Liver (tissue), 9 donors: ENCODE measurements around the gene PFDN4. TPM values are rescaled to one million over a fixed set of nuclear protein-coding genes. Genes with fewer than 3 reads are reported as not detected.

ENCODE experiments used
- DNase-seq: peaks from one replicate; pipeline ENCODE4 v3.0.0-alpha.2; 2017; ENCODE audit warnings: low spot score
- H3K27ac ChIP-seq, 2 donors: one replicate each; pipeline ENCODE4 v1.7.0; 2013; ENCODE audit warnings: inconsistent platforms in 2 of 2, low read length in 2 of 2, control low read depth in 1 of 2, low read depth in 1 of 2, mild to moderate bottlenecking in 1 of 2
- H3K27me3 ChIP-seq, 4 donors: one replicate each; pipeline versions ENCODE4 v1.6.1 to v1.7.0; 2013; ENCODE audit warnings: low read length in 3 of 4, inconsistent platforms in 1 of 4, mild to moderate bottlenecking in 1 of 4, moderate library complexity in 1 of 4; ENCODE audit not compliant: control insufficient read depth in 4 of 4, insufficient read depth in 4 of 4
- H3K36me3 ChIP-seq, 4 donors: one replicate each; pipeline versions ENCODE4 v1.6.1 to v1.7.0; 2013; ENCODE audit warnings: low read length in 3 of 4, mild to moderate bottlenecking in 3 of 4, low read depth in 1 of 4, moderate library complexity in 1 of 4; ENCODE audit not compliant: control insufficient read depth in 4 of 4, insufficient read depth in 3 of 4
- H3K4me1 ChIP-seq, 4 donors: one replicate each; pipeline versions ENCODE4 v1.6.1 to v1.7.0; 2013; ENCODE audit warnings: low read length in 3 of 4, mild to moderate bottlenecking in 3 of 4, moderate library complexity in 1 of 4; ENCODE audit not compliant: control insufficient read depth in 4 of 4, insufficient read depth in 4 of 4
- H3K4me3 ChIP-seq, 3 donors: one replicate each; pipeline versions ENCODE4 v1.6.1 to v1.7.0; 2013; ENCODE audit warnings: low read length in 3 of 3, control low read depth in 1 of 3, low read depth in 1 of 3, mild to moderate bottlenecking in 1 of 3
- H3K9ac ChIP-seq, 2 donors: one replicate each; pipeline ENCODE4 v1.7.0; 2013; ENCODE audit warnings: low read length in 2 of 2, mild to moderate bottlenecking in 2 of 2, moderate library complexity in 2 of 2, control low read depth in 1 of 2, low read depth in 1 of 2
- H3K9me3 ChIP-seq, 4 donors: one replicate each; pipeline versions ENCODE4 v1.6.1 to v1.7.0; 2013; ENCODE audit warnings: low read length in 3 of 4; ENCODE audit not compliant: control insufficient read depth in 4 of 4
- ATF3 ChIP-seq: IDR thresholded peaks from 2 replicates; pipeline ENCODE4 v1.6.1; 2016; ENCODE audit warnings: antibody characterized with exemption
- CTCF ChIP-seq: fragments of 150-350 bp; IDR thresholded peaks from 2 replicates; pipeline ENCODE4 v1.5.1; 2017; ENCODE audit warnings: improper control_type of control experiment, low read depth, low read length; ENCODE audit not compliant: missing input control
- EGR1 ChIP-seq, 2 donors: IDR thresholded peaks; 2 replicates each; pipeline ENCODE4 v1.6.1; 2016 to 2018; ENCODE audit warnings: antibody characterized with exemption in 2 of 2, low read depth in 2 of 2
- FOXA1 ChIP-seq: IDR thresholded peaks from 2 replicates; pipeline ENCODE4 v1.6.1; 2016; ENCODE audit warnings: antibody characterized with exemption
- FOXA2 ChIP-seq: IDR thresholded peaks from 2 replicates; pipeline ENCODE4 v1.6.1; 2016; ENCODE audit warnings: antibody characterized with exemption
- GABPA ChIP-seq, 2 donors: IDR thresholded peaks in 1 of 2; conservative IDR thresholded peaks in 1 of 2; 2 replicates each; pipeline ENCODE4 v1.6.1; 2016; ENCODE audit warnings: antibody characterized with exemption in 2 of 2, mild to moderate bottlenecking in 1 of 2, moderate library complexity in 1 of 2
- HNF4A ChIP-seq, 2 donors: conservative IDR thresholded peaks; 2 replicates each; pipeline ENCODE4 v1.6.1; 2016; ENCODE audit warnings: antibody characterized with exemption in 2 of 2, mild to moderate bottlenecking in 2 of 2
- HNF4G ChIP-seq: IDR thresholded peaks from 2 replicates; pipeline ENCODE4 v1.6.1; 2016; ENCODE audit warnings: antibody characterized with exemption
- JUND ChIP-seq, 2 donors: IDR thresholded peaks; 2 replicates each; pipeline ENCODE4 v1.6.1; 2016; ENCODE audit warnings: antibody characterized with exemption in 2 of 2
- NR2F2 ChIP-seq: IDR thresholded peaks from 2 replicates; pipeline ENCODE4 v1.6.1; 2016; ENCODE audit warnings: antibody characterized with exemption
- RAD21 ChIP-seq, 2 donors: IDR thresholded peaks; 2 replicates each; pipeline ENCODE4 v1.6.1; 2016; ENCODE audit warnings: antibody characterized with exemption in 2 of 2, mild to moderate bottlenecking in 2 of 2
- RXRA ChIP-seq, 2 donors: IDR thresholded peaks; 2 replicates each; pipeline ENCODE4 v1.6.1; 2017 to 2018; ENCODE audit warnings: antibody characterized with exemption in 2 of 2, mild to moderate bottlenecking in 1 of 2
- SP1 ChIP-seq: IDR thresholded peaks from 2 replicates; pipeline ENCODE4 v1.6.1; 2018; ENCODE audit warnings: antibody characterized with exemption, mild to moderate bottlenecking
- TAF1 ChIP-seq: conservative IDR thresholded peaks from 2 replicates; pipeline ENCODE4 v1.6.1; 2016; ENCODE audit warnings: antibody characterized with exemption, mild to moderate bottlenecking
- YY1 ChIP-seq: IDR thresholded peaks from 2 replicates; pipeline ENCODE4 v1.6.1; 2016; ENCODE audit warnings: antibody characterized with exemption, mild to moderate bottlenecking
- ZBTB33 ChIP-seq: IDR thresholded peaks from 2 replicates; pipeline ENCODE4 v1.6.1; 2016; ENCODE audit warnings: antibody characterized with exemption
- WGBS: extraction: QIAGEN DNeasy Blood & Tissue Kit; methylation state at CpG from one replicate; pipeline ENCODE4 v1.1.7; 2013; 5-methylcytosine and 5-hydroxymethylcytosine counted together
- polyA plus RNA-seq, 2 donors: library from polyadenylated mRNA; stranded (reverse) in 1 of 2; unstranded in 1 of 2; fragments of 200-250 nt in 1 of 2; fragments of >200 nt in 1 of 2; fragmentation: Nextera tagmentation in 1 of 2; extraction: Ambion mirVana in 1 of 2; gene quantifications; one replicate each; pipeline versions ENCODE4 v1.2.1 to v1.2.3, GENCODE V29; 2013 to 2015
- total RNA-seq, 2 donors: library from RNA; depleted of rRNA; stranded (reverse); fragments of >200 nt; gene quantifications; one replicate each; pipeline ENCODE4 v1.2.3, GENCODE V29; 2014
- TF ChIP-seq, protein P1 (sequence below): IDR thresholded peaks from 2 replicates; pipeline ENCODE4 v1.6.1; 2016; ENCODE audit warnings: antibody characterized with exemption, mild to moderate bottlenecking
- TF ChIP-seq, protein P2 (sequence below): IDR thresholded peaks from 2 replicates; pipeline ENCODE4 v1.6.1; 2016; ENCODE audit warnings: antibody characterized with exemption
- donor health status: healthy.
- donor health status: healthy.
- donor health status: healthy.
- donor health status: healthy.
- donor health status: healthy.

PFDN4 gene
- total and polyA plus RNA-seq, 4 donors = 12.9 to 17.3 (median 13.5) TPM

DNA sequence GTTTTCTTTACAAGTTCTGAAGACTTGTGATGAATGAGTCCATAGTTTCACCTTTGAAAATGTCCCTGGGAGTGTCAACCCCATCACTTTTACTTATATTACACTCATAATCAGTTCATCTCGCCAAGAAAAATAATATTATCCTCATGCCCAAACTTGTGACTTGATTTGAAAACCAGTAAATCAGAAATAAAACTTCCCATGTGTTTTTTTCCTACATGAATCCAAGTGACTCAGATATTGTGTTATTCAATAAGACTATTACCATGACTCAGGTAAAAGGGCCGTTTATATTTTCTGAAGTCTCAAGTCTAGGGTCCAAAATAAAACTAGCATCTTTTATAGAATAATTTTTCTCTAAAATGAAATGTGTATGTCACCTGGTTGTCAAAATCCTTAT, 18.3 kb upstream of the PFDN4 start:
- TF ChIP-seq ZBTB33 (no peak), HNF4G (no peak), JUND (IDR thresholded peaks at IDR 0.05) (no peak), SP1 (no peak)
- Histone ChIP-seq H3K36me3 (no peaks in the 10 kb centered on the region), H3K4me1 (no peaks in the 10 kb centered on the region), H3K9ac (no peak overlapping the region), H3K27me3 (no peaks in the 10 kb centered on the region), H3K9me3 (no peaks in the 10 kb centered on the region), H3K27ac (no peak overlapping the region), H3K4me3 (no peak overlapping the region)
- no peak for DNase-seq
- WGBS = 60% methylated on average over 2 of the region's 2 CpGs

GRCh38 chr20:54190217-54190616, 17.7 kb upstream of the PFDN4 start:
- Histone ChIP-seq H3K27ac (no peak overlapping the region), H3K27me3 (no peaks in the 10 kb centered on the region), H3K9ac (no peak overlapping the region), H3K4me1 (no peaks in the 10 kb centered on the region), H3K36me3 (no peaks in the 10 kb centered on the region), H3K9me3 (no peaks in the 10 kb centered on the region), H3K4me3 (no peak overlapping the region)
- over 99% methylated on average over 2 of the region's 2 CpGs for WGBS
- TF ChIP-seq ZBTB33 (no peak), ATF3 (no peak), RAD21 (IDR thresholded peaks at IDR 0.05) (no peak), GABPA (IDR thresholded peaks at IDR 0.05 in 1 of 2, conservative IDR thresholded peaks at IDR 0.05 in 1 of 2) (no peak), JUND (IDR thresholded peaks at IDR 0.05) (no peak), FOXA1 (no peak), TAF1 (no peak), YY1 (no peak), HNF4G (no peak), FOXA2 (no peak), RXRA (IDR thresholded peaks at IDR 0.05) (no peak), HNF4A (conservative IDR thresholded peaks at IDR 0.05) (no peak), SP1 (no peak), NR2F2 (no peak), EGR1 (IDR thresholded peaks at IDR 0.05; ENCODE audit: low read depth in 2 of 2) (no peak), CTCF (no peak)
- TF ChIP-seq, protein P1, sequence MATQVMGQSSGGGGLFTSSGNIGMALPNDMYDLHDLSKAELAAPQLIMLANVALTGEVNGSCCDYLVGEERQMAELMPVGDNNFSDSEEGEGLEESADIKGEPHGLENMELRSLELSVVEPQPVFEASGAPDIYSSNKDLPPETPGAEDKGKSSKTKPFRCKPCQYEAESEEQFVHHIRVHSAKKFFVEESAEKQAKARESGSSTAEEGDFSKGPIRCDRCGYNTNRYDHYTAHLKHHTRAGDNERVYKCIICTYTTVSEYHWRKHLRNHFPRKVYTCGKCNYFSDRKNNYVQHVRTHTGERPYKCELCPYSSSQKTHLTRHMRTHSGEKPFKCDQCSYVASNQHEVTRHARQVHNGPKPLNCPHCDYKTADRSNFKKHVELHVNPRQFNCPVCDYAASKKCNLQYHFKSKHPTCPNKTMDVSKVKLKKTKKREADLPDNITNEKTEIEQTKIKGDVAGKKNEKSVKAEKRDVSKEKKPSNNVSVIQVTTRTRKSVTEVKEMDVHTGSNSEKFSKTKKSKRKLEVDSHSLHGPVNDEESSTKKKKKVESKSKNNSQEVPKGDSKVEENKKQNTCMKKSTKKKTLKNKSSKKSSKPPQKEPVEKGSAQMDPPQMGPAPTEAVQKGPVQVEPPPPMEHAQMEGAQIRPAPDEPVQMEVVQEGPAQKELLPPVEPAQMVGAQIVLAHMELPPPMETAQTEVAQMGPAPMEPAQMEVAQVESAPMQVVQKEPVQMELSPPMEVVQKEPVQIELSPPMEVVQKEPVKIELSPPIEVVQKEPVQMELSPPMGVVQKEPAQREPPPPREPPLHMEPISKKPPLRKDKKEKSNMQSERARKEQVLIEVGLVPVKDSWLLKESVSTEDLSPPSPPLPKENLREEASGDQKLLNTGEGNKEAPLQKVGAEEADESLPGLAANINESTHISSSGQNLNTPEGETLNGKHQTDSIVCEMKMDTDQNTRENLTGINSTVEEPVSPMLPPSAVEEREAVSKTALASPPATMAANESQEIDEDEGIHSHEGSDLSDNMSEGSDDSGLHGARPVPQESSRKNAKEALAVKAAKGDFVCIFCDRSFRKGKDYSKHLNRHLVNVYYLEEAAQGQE = no peak
- TF ChIP-seq, protein P2, sequence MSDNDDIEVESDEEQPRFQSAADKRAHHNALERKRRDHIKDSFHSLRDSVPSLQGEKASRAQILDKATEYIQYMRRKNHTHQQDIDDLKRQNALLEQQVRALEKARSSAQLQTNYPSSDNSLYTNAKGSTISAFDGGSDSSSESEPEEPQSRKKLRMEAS = no peak
- DNase-seq = no peak
